ENCODE measurements around the gene MED13.

The MED13 gene

DNA sequence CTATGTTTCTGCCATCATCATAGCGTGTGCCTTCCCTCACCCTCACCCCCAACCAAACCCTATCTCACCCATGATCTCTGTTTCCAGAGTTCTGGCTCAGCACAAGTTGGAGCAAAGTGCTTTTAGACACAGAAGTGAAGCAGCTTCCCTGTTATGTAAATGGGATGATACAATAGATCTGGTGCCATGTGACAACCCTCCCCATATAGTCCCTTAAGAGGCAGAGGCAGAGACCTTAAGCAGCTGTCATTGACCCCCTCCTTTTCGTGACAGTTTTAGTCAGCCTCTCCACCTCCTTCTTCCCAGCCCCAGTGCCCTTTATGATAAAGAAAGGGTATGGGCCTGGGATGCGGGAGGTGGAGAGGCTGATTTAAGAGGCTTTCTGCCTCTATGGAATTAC lies 40.3 kb upstream of the MED13 start:
- TF ChIP-seq, protein P1, sequence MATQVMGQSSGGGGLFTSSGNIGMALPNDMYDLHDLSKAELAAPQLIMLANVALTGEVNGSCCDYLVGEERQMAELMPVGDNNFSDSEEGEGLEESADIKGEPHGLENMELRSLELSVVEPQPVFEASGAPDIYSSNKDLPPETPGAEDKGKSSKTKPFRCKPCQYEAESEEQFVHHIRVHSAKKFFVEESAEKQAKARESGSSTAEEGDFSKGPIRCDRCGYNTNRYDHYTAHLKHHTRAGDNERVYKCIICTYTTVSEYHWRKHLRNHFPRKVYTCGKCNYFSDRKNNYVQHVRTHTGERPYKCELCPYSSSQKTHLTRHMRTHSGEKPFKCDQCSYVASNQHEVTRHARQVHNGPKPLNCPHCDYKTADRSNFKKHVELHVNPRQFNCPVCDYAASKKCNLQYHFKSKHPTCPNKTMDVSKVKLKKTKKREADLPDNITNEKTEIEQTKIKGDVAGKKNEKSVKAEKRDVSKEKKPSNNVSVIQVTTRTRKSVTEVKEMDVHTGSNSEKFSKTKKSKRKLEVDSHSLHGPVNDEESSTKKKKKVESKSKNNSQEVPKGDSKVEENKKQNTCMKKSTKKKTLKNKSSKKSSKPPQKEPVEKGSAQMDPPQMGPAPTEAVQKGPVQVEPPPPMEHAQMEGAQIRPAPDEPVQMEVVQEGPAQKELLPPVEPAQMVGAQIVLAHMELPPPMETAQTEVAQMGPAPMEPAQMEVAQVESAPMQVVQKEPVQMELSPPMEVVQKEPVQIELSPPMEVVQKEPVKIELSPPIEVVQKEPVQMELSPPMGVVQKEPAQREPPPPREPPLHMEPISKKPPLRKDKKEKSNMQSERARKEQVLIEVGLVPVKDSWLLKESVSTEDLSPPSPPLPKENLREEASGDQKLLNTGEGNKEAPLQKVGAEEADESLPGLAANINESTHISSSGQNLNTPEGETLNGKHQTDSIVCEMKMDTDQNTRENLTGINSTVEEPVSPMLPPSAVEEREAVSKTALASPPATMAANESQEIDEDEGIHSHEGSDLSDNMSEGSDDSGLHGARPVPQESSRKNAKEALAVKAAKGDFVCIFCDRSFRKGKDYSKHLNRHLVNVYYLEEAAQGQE (IDR thresholded peaks at IDR 0.05; ENCODE audit: insufficient replicate concordance, low read depth): no peak
- TF ChIP-seq GABPA (IDR thresholded peaks at IDR 0.05; ENCODE audit: low read depth) (no peak), POLR2AphosphoS5 (IDR thresholded peaks at IDR 0.05; ENCODE audit: low read depth) (no peak), CTCF (IDR thresholded peaks at IDR 0.05; ENCODE audit: insufficient read depth, low read length) (no peak), SPI1 (IDR thresholded peaks at IDR 0.05; ENCODE audit: borderline replicate concordance, low read depth) (no peak)
- H3K27me3 ChIP-seq (ENCODE audit: insufficient read depth, poor library complexity, severe bottlenecking): no peaks in the 10 kb centered on the region
- H3K4me3 ChIP-seq (replicated peaks; ENCODE audit: insufficient read depth, low read length): no peak overlapping the region
- no peak for DNase-seq (ENCODE audit: low read depth in 1 of 2, low spot score in 1 of 2)
- H3K27ac ChIP-seq (replicated peaks): no peak overlapping the region

DNA sequence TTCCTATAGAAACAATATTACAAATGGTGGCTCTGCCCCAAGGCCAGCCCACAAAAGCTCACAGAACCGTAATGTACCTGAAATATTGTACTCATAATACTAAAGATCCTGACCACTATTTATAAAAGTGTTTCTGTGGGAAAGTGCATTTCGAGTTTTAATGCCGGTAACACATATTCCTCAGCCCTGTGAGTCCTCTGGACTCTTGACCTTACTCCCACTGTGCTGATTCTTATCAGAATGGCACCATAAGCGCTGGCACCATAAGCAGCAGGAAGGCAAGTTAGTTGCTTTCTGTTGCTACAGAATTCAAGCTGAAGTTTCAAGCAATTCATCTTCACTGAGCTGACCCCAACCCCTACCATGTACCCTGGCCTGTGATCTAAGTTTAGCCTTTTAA lies 36.4 kb upstream of the MED13 start:
- Histone ChIP-seq H3K27me3 (ENCODE audit: insufficient read depth, poor library complexity, severe bottlenecking) (no peaks in the 10 kb centered on the region), H3K27ac (replicated peaks) (no peak overlapping the region), H3K4me3 (replicated peaks; ENCODE audit: insufficient read depth, low read length) (no peak overlapping the region)
- TF ChIP-seq CTCF (IDR thresholded peaks at IDR 0.05; ENCODE audit: insufficient read depth, low read length) (no peak), GABPA (IDR thresholded peaks at IDR 0.05; ENCODE audit: low read depth) (no peak), SPI1 (IDR thresholded peaks at IDR 0.05; ENCODE audit: borderline replicate concordance, low read depth) (no peak), POLR2AphosphoS5 (IDR thresholded peaks at IDR 0.05; ENCODE audit: low read depth) (no peak)
- TF ChIP-seq, protein P1 (IDR thresholded peaks at IDR 0.05; ENCODE audit: insufficient replicate concordance, low read depth): no peak
- DNase-seq (ENCODE audit: low read depth in 1 of 2, low spot score in 1 of 2): no peak

DNA sequence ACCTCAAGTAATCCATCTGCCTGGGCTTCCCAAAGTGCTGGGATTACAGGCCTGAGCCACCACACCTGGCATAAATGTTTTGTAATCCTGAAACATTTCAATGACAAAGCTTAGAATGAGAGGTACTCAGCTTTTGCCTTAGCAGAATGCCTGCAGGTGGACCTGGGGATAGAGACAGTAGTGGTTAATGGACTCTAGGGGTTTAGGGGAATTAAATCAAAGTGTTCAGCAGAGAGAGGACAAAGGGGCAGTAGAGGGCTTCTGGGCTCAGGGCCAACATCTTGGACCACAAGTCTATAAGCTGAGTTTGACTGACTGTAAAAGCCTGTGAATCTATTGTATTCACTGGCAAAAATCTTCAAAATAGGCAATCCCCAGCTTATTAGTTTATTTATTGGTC lies 36.0 kb upstream of the MED13 start:
- no peak for DNase-seq (ENCODE audit: low read depth in 1 of 2, low spot score in 1 of 2)
- TF ChIP-seq, protein P1 (IDR thresholded peaks at IDR 0.05; ENCODE audit: insufficient replicate concordance, low read depth): no peak
- no peak for TF ChIP-seq POLR2AphosphoS5 (IDR thresholded peaks at IDR 0.05; ENCODE audit: low read depth)
- TF ChIP-seq GABPA (IDR thresholded peaks at IDR 0.05; ENCODE audit: low read depth): no peak
- no peak for TF ChIP-seq CTCF (IDR thresholded peaks at IDR 0.05; ENCODE audit: insufficient read depth, low read length)
- no peak for TF ChIP-seq SPI1 (IDR thresholded peaks at IDR 0.05; ENCODE audit: borderline replicate concordance, low read depth)
- no peaks in the 10 kb centered on the region for H3K27me3 ChIP-seq (ENCODE audit: insufficient read depth, poor library complexity, severe bottlenecking)
- no peak overlapping the region for H3K27ac ChIP-seq (replicated peaks)
- no peak overlapping the region for H3K4me3 ChIP-seq (replicated peaks; ENCODE audit: insufficient read depth, low read length)

Data from HL-60 (cell line).